AG10803 (cell line): ENCODE results near the gene C2.

Source experiments
- DNase-seq: peaks from one replicate; pipeline ENCODE4 v3.0.0; 2010; ENCODE audit warnings: low read depth
- H3K4me3 ChIP-seq: 2 replicates; pipeline ENCODE4 v1.5.1; 2011; ENCODE audit warnings: mild to moderate bottlenecking, low read length, control low read depth
- CTCF ChIP-seq: conservative IDR thresholded peaks from 2 replicates; pipeline ENCODE4 v1.5.1; 2011; ENCODE audit warnings: mild to moderate bottlenecking, low read length, control low read depth, inconsistent platforms

The C2 gene

GRCh38 chr6:31943742-31944141, 16.2 kb downstream of the C2 start:
- DNase-seq: no peak
- no peak for TF ChIP-seq CTCF

GRCh38 chr6:31945154-31945506, 17.6 kb downstream of the C2 start:
- no peak for DNase-seq
- peak overlapping the region; percentile 42 for H3K4me3 ChIP-seq
- TF ChIP-seq CTCF: no peak

More at GRCh38 chr6:31943742-31944141, 16.2 kb downstream of the C2 start:
- no peak overlapping the region for H3K4me3 ChIP-seq

GRCh38 chr6:31945507-31946369, 18.2 kb downstream of the C2 start, which contains the start of gene CFB:
CFB (plus strand) TSS chr6:31946095; CDS start chr6:31946222, 127 bp downstream.
- TF ChIP-seq CTCF: no peak
- H3K4me3 ChIP-seq: peak within 1 kb of the TSS; percentile 42
- DNase-seq: peak; percentile 82

GRCh38 chr6:31946370-31946885, 18.9 kb downstream of the C2 start:
- DNase-seq: no peak

GRCh38 chr6:31947070-31947675, 19.7 kb downstream of the C2 start:
- no peak for TF ChIP-seq CTCF
- DNase-seq: no peak
- no peak overlapping the region for H3K4me3 ChIP-seq

More at GRCh38 chr6:31946370-31946885, 18.9 kb downstream of the C2 start:
- H3K4me3 ChIP-seq: peak overlapping the region; percentile 42
- TF ChIP-seq CTCF: no peak

GRCh38 chr6:31947864-31948263, 20.3 kb downstream of the C2 start:
- DNase-seq: no peak
- no peak for TF ChIP-seq CTCF
- no peak overlapping the region for H3K4me3 ChIP-seq

- H3K4me3 ChIP-seq: no peak overlapping the region
- no peak for DNase-seq
- no peak for TF ChIP-seq CTCF
Observed at GRCh38 chr6:31948306-31948705, 20.8 kb downstream of the C2 start.
